ENCODE data around the gene MINDY4. TPM values are rescaled to one million over a fixed set of nuclear protein-coding genes. Genes with fewer than 3 reads are reported as not detected.

MINDY4 gene
- total RNA-seq, 1 donor from 2014 or later: 4.4 TPM

GRCh38 chr7:30871655-30872054, 100.4 kb downstream of the MINDY4 start:
- DNase-seq (ENCODE audit: extremely low spot score, unreplicated experiment): no peak
- H3K4me1 Mint-ChIP-seq (ENCODE audit: unreplicated experiment): no peaks in the 10 kb centered on the region
- TF ChIP-seq CTCF (IDR thresholded peaks at IDR 0.05): no peak
- H3K36me3 Mint-ChIP-seq (ENCODE audit: unreplicated experiment): peaks cover 2% of the 10 kb centered on the region
- peaks cover 3% of the 10 kb centered on the region for H3K9me3 Mint-ChIP-seq (ENCODE audit: unreplicated experiment)
- no peaks in the 10 kb centered on the region for H3K27me3 Mint-ChIP-seq (ENCODE audit: unreplicated experiment)
- no peak overlapping the region for H3K27ac Mint-ChIP-seq (ENCODE audit: unreplicated experiment)
- H3K4me3 Mint-ChIP-seq (ENCODE audit: unreplicated experiment): no peak overlapping the region

GRCh38 chr7:30873207-30873606, 102.0 kb downstream of the MINDY4 start:
- Mint-ChIP-seq H3K9me3 (ENCODE audit: unreplicated experiment) (peaks cover 3% of the 10 kb centered on the region), H3K4me1 (ENCODE audit: unreplicated experiment) (no peaks in the 10 kb centered on the region), H3K27ac (ENCODE audit: unreplicated experiment) (no peak overlapping the region), H3K36me3 (ENCODE audit: unreplicated experiment) (peaks cover 2% of the 10 kb centered on the region), H3K27me3 (ENCODE audit: unreplicated experiment) (no peaks in the 10 kb centered on the region), H3K4me3 (ENCODE audit: unreplicated experiment) (no peak overlapping the region)
- no peak for TF ChIP-seq CTCF (IDR thresholded peaks at IDR 0.05)
- no peak for DNase-seq (ENCODE audit: extremely low spot score, unreplicated experiment)

- TF ChIP-seq CTCF (IDR thresholded peaks at IDR 0.05): no peak
- H3K27ac Mint-ChIP-seq (ENCODE audit: unreplicated experiment): no peak overlapping the region
These were observed 102.4 kb downstream of the MINDY4 start for GRCh38 chr7:30873656-30874055.

GRCh38 chr7:30874656-30875302, 103.6 kb downstream of the MINDY4 start:
- H3K9me3 Mint-ChIP-seq (ENCODE audit: unreplicated experiment): peaks cover 3% of the 10 kb centered on the region
- H3K36me3 Mint-ChIP-seq (ENCODE audit: unreplicated experiment): peaks cover 2% of the 10 kb centered on the region
- no peak overlapping the region for H3K27ac Mint-ChIP-seq (ENCODE audit: unreplicated experiment)
- no peak for TF ChIP-seq CTCF (IDR thresholded peaks at IDR 0.05)
- DNase-seq (ENCODE audit: extremely low spot score, unreplicated experiment): no peak
- no peak overlapping the region for H3K4me3 Mint-ChIP-seq (ENCODE audit: unreplicated experiment)
- H3K27me3 Mint-ChIP-seq (ENCODE audit: unreplicated experiment): peaks cover 12% of the 10 kb centered on the region
- H3K4me1 Mint-ChIP-seq (ENCODE audit: unreplicated experiment): no peaks in the 10 kb centered on the region

More at GRCh38 chr7:30873656-30874055, 102.4 kb downstream of the MINDY4 start:
- DNase-seq (ENCODE audit: extremely low spot score, unreplicated experiment): no peak
- Mint-ChIP-seq H3K4me1 (ENCODE audit: unreplicated experiment) (no peaks in the 10 kb centered on the region), H3K27me3 (ENCODE audit: unreplicated experiment) (peaks cover 1% of the 10 kb centered on the region), H3K36me3 (ENCODE audit: unreplicated experiment) (peaks cover 2% of the 10 kb centered on the region), H3K9me3 (ENCODE audit: unreplicated experiment) (peaks cover 3% of the 10 kb centered on the region), H3K4me3 (ENCODE audit: unreplicated experiment) (no peak overlapping the region)

- Mint-ChIP-seq H3K27me3 (ENCODE audit: unreplicated experiment) (peaks cover 25% of the 10 kb centered on the region), H3K36me3 (ENCODE audit: unreplicated experiment) (peaks cover 2% of the 10 kb centered on the region), H3K4me1 (ENCODE audit: unreplicated experiment) (no peaks in the 10 kb centered on the region), H3K27ac (ENCODE audit: unreplicated experiment) (no peak overlapping the region), H3K9me3 (ENCODE audit: unreplicated experiment) (peaks cover 3% of the 10 kb centered on the region), H3K4me3 (ENCODE audit: unreplicated experiment) (no peak overlapping the region)
- no peak for DNase-seq (ENCODE audit: extremely low spot score, unreplicated experiment)
- no peak for TF ChIP-seq CTCF (IDR thresholded peaks at IDR 0.05)
These were observed 106.0 kb downstream of the MINDY4 start for GRCh38 chr7:30877015-30877769.

All from osteocyte (in vitro differentiated cells).